ENCODE results near the gene GIPC3. TPM values are rescaled to one million over a fixed set of nuclear protein-coding genes. Genes with fewer than 3 reads are reported as not detected.

The GIPC3 gene
- total RNA-seq = 1 to 10 TPM in 1 of 2 donors, under 1 TPM in 1; 0.59 to 1.2 TPM

- peak; percentile 28 to 39 for ATAC-seq
- H3K27ac Mint-ChIP-seq = no peak within 1 kb of the TSS
- H3K9me3 Mint-ChIP-seq = no peaks in the 10 kb centered on the region
- no peaks in the 10 kb centered on the region for H3K36me3 Mint-ChIP-seq
- no peak for DNase-seq (ENCODE audit: low spot score in 2 of 2)
Observed at GRCh38 chr19:3585301-3586126, at the start of gene GIPC3. Gene GIPC3 (plus strand): TSS chr19:3585478. CDS start chr19:3585598, 120 bp downstream.

DNA sequence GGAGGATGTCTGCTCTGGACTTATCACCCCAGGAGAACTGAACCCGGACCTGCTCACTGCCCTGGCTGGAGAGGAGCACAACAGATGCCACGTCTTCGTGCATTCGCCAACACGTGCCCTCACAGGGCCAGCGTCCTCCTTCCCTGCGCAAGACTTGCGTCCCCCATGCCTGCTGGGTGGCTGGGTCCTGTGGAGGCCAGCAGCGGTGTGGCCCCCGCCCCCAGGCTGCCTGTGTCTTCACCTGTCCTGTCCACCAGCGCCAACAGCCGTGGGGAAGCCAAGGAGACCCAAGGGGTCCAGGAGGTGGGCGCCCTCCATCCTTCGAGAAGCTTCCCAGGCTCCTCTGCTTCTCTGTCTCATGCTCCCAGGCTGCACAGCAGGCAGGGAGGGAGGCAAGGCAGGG is 49.7 kb upstream of the GIPC3 start:
- no peaks in the 10 kb centered on the region for H3K9me3 Mint-ChIP-seq
- H3K27ac Mint-ChIP-seq = no peak overlapping the region
- no peak for DNase-seq (ENCODE audit: low spot score in 2 of 2)
- H3K36me3 Mint-ChIP-seq = peaks cover 0 to 17% of the 10 kb centered on the region in 2 donors
- no peak for ATAC-seq

DNA sequence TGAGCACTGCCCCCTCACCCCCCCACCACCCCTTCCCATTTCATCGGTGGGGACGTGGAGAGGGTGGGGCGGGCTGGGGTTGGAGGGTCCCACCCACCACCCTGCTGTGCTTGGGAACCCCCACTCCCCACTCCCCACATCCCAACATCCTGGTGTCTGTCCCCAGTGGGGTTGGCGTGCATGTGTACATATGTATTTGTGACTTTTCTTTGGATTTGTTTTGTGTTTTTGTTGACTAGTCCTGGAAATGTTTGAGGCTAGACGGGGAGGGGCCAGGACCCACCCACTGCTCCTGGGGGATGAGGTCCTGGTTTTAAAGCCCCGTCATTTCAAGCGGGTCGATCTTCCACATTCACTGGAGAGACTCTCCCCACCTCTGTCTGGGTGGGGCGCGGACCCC is 49.3 kb upstream of the GIPC3 start:
- DNase-seq (ENCODE audit: low spot score in 2 of 2) (no peak), ATAC-seq (no peak)
- Mint-ChIP-seq H3K9me3 (no peaks in the 10 kb centered on the region), H3K27ac (no peak overlapping the region), H3K36me3 (peaks cover 0 to 17% of the 10 kb centered on the region in 2 donors)

GRCh38 chr19:3536429-3537100 is 48.7 kb upstream of the GIPC3 start:
- DNase-seq (ENCODE audit: low spot score in 2 of 2) (no peak), ATAC-seq (no peak)
- peaks cover 0 to 17% of the 10 kb centered on the region in 2 donors for H3K36me3 Mint-ChIP-seq
- H3K9me3 Mint-ChIP-seq = no peaks in the 10 kb centered on the region
- peak overlapping the region in 1 of 2 donors; percentile 77 for H3K27ac Mint-ChIP-seq

DNA sequence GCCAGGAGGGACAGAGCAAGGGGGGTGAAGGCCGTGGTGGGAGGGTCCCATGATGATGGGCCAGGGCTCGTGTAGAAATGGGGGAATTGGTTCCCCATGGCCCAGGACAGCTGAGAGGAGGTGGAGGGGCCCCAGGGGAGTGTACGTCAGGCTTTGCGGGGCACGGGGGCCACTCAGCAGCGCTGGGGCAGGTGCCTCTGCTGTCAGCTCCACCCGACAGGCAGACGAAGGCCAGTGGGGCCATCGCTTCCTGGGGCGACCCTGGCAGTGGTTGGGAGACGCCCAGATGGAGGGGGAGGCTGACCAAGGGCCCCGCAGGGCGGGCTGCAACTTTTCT is 48.2 kb upstream of the GIPC3 start:
- no peaks in the 10 kb centered on the region for H3K9me3 Mint-ChIP-seq
- no peak for ATAC-seq
- H3K27ac Mint-ChIP-seq = peak overlapping the region in 1 of 2 donors; percentile 77
- peaks cover 0 to 17% of the 10 kb centered on the region in 2 donors for H3K36me3 Mint-ChIP-seq
- no peak for DNase-seq (ENCODE audit: low spot score in 2 of 2)

DNA sequence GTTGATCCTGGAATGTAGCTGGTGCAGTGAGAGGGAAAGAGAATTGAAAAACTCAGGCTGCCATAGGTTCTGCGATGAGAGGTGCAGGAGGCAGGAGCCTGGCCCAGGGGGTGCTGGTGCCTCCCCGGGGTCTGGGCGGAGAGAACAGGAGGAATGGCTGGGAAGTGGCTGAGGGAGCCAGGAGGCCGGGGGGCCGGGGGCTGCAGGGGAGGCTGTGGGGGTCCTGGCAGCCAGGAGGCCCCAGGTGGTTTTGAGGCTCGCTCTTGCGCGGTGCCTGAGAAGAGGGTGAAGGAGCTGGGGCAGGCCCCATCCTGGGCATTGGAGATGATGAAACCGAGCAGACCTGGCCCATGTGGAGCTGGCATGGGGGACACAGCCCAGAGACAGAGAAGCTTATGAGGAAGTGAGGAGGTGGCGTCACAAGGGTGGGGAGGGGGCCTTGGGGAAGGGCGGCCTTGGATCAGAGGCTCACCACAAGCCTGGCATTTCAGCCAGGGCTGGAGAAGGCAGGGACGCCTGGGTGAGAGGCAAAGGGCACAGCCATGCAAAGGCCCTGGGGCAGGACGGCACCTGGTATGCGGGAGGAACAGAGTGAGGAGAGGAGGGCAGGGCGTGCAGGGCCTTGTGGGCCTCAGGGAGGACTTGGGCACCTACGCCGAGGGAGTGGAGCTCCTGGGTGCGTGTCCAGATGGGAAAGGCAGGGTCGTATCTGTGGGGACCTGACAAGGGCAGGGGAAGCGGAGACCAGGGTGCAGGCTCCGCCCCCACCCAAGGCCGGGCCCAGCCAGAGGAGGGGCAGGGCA is 47.6 kb upstream of the GIPC3 start:
- peaks cover 0 to 17% of the 10 kb centered on the region in 2 donors for H3K36me3 Mint-ChIP-seq
- no peaks in the 10 kb centered on the region for H3K9me3 Mint-ChIP-seq
- DNase-seq (ENCODE audit: low spot score in 2 of 2) (no peak), ATAC-seq (peak; percentile 9 to 19)
- peak overlapping the region; percentile 77 to 84 for H3K27ac Mint-ChIP-seq

DNA sequence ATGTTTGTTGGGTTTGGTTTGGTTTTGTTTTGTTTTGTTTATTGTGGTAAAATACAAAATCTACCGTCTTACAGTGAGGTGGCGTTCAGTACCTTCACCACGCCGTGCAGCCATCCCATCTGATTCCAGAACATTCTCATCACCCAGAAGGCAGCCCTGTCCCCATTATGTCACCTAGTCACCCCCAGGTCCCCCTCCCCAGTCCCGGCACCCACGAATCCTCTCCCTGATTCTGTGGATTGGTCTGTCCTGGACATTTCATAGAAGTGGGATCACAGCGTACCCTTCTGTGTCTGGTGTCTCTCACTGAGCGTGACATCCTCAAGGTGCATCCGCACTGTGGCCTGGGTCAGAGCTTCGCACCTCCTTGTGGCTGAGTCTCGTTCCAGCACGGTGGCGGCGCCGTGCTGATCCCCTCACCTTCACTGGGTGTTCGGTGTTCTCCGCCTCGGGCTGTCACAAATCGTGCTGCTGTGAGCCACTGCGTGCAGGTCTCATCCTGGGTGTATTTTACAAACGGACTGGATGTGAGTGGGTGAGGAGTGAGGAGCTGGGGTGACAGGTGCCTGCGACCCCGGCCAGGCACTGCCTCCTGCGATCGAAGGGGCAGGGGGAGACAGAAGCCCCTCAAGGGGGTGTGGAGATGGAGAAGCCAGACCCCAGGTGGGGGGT is 46.9 kb upstream of the GIPC3 start:
- H3K27ac Mint-ChIP-seq = peak overlapping the region in 1 of 2 donors; percentile 77
- no peaks in the 10 kb centered on the region for H3K9me3 Mint-ChIP-seq
- H3K36me3 Mint-ChIP-seq = peaks cover 0 to 17% of the 10 kb centered on the region in 2 donors
- DNase-seq (ENCODE audit: low spot score in 2 of 2) = no peak
- no peak for ATAC-seq

DNA sequence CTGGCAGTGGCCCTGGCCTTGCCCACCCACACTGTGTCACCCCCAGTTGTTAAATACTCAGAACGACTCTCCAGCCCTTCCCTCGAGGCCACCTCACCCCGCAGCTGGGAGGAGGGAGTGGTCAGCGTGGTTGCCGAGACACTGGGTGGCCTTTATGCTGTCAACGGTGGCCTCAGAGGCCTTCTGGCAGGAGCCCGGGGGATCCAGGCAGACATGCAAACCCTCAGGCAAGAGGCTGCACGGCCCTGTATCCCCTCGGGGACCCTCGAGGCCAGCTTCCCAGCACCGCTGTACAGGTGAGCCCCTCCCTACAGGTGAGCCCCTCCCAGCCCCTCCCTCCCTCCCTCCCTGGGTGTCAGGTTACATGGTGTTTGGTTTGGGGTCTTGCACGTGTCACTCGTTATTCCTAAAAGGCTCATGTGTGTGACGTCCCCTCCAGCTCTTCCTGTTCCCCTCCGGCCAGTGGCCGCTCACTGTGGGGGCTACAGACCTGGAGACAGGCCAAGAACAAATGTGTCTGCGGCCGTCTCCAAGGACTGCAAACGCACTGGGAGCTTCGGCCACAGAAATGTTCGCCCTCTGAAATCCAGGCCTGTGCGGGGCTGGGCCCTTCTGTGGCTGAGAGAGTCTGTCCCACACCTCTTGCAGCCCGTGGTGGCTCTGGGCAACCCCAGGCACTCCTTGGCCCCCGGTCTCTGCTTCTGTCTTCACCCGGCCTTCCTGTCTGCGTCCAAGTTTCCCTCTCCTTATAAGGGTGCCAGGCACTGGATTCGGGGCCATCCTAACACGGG is 46.1 kb upstream of the GIPC3 start, which contains the start of gene TEKTIP1:
TSS of gene TEKTIP1 (plus strand) at position 210 of the 791 bp plus-strand sequence. CDS start at position 214, 4 bp downstream.
- Mint-ChIP-seq H3K9me3 (no peaks in the 10 kb centered on the region), H3K27ac (peak within 1 kb of the TSS; percentile 36 to 77), H3K36me3 (peaks cover 0 to 17% of the 10 kb centered on the region in 2 donors)
- no peak for DNase-seq (ENCODE audit: low spot score in 2 of 2)
- ATAC-seq = no peak

DNA sequence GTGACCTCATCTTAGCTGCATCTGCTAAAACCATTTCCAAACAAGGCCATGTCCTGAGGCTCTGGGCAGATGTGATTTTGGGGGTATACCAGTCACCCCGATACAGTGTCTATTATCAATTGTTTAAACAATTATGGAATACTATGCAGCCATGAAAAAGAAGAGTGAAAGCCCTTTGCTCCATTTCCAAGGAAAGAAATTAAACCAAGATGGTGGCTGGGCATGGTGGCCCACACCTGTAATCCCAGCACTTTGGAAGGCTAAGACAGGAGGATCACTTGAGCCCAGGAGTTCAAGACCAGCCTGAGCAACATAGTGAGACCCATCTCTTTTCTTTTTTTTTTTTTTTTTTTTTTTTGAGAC is 45.5 kb upstream of the GIPC3 start:
- H3K36me3 Mint-ChIP-seq = peaks cover 0 to 14% of the 10 kb centered on the region in 2 donors
- peak overlapping the region; percentile 36 to 56 for H3K27ac Mint-ChIP-seq
- ATAC-seq (no peak), DNase-seq (ENCODE audit: low spot score in 2 of 2) (no peak)
- no peaks in the 10 kb centered on the region for H3K9me3 Mint-ChIP-seq

DNA sequence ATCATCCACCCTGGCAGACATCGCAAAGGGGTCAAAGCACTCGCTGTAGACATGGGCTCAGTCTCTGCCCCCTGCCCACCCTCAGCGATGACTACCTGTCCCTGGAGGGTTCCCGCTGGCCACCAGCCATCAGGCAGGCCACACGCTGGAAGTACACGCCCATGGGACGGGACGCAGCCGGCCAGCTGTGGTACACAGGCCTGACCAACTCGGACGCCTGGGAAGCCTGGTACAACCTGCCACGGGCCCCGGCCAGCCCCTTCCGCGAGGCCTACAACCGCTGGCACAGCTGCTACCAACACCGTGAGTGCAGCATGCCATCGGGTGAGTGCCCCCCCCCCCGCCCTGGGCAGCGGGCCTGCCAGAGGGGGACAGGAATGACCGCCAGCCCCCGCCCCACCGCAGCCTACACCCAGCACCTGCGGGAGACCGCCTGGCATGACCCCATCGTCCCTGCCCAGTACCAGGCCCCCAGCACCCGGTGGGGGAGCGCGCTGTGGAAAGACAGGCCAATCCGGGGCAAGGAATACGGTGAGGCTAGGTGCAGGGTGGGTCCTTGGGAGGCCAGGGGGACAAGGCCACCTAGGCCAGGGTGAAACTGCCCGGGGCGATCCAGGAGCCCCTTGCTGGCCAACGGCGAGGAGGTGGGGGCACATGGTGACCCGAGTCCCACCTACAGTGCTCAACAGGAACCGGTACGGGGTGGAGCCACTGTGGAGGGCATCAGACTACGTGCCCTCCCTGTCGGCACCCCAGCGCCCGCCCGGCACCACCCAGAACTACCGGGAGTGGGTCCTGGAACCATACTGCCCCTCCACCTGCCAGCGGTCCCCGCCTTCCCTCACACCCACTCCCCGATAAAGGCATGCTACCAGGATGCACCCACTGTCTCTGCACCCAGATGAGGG is 41.9 kb upstream of the GIPC3 start:
- Mint-ChIP-seq H3K27ac (peak overlapping the region in 1 of 2 donors; percentile 44), H3K9me3 (no peaks in the 10 kb centered on the region), H3K36me3 (peaks cover 0 to 8% of the 10 kb centered on the region in 2 donors)
- ATAC-seq (no peak), DNase-seq (ENCODE audit: low spot score in 2 of 2) (no peak)

DNA sequence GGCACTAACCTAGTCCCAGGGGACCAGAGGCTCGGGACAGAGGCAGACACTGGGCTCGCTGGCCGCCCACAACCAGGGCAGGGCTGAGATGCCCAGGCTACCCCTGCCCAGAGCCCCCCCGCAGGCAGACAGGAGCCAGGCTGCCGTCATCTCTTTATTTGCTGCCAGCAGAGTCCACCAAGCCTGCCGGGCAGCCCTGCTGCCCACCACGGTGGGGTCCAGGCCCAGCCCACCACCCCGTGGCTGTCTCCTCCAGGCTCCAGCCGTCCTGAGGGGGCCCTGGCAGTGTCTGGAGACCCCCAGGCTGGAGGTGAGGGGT is 41.3 kb upstream of the GIPC3 start:
- ATAC-seq (no peak), DNase-seq (ENCODE audit: low spot score in 2 of 2) (no peak)
- H3K36me3 Mint-ChIP-seq = peaks cover 0 to 8% of the 10 kb centered on the region in 2 donors
- H3K9me3 Mint-ChIP-seq = no peaks in the 10 kb centered on the region
- H3K27ac Mint-ChIP-seq = peak overlapping the region in 1 of 2 donors; percentile 44

GRCh38 chr19:3544742-3545668 is 40.3 kb upstream of the GIPC3 start:
- DNase-seq (ENCODE audit: low spot score in 2 of 2) = peak; percentile 83 to 96
- Mint-ChIP-seq H3K27ac (peak overlapping the region; percentile 36 to 72), H3K9me3 (no peaks in the 10 kb centered on the region), H3K36me3 (peaks cover 0 to under 1% of the 10 kb centered on the region in 2 donors)
- peak; percentile 70 to 84 for ATAC-seq

DNA sequence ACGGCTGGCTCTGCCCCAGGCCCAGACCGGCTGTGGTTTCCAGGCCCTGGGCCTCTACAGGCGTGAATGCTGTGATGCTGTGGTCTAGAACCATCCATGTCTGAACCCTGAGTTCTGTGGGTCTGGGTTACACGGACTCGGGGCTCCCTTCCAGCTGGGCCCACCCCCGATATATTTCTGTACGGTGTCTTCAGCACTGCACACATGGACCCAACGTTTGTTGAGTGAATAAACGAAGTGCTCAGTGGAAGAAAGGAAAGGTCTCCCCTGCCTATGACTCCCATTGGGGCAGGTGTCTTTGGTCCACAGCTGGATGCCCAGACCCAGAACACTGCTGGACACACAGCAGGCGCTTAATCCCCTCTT is 39.6 kb upstream of the GIPC3 start:
- no peaks in the 10 kb centered on the region for H3K9me3 Mint-ChIP-seq
- no peak for DNase-seq (ENCODE audit: low spot score in 2 of 2)
- no peak for ATAC-seq
- H3K27ac Mint-ChIP-seq = peak overlapping the region; percentile 36 to 72
- no peaks in the 10 kb centered on the region for H3K36me3 Mint-ChIP-seq

DNA sequence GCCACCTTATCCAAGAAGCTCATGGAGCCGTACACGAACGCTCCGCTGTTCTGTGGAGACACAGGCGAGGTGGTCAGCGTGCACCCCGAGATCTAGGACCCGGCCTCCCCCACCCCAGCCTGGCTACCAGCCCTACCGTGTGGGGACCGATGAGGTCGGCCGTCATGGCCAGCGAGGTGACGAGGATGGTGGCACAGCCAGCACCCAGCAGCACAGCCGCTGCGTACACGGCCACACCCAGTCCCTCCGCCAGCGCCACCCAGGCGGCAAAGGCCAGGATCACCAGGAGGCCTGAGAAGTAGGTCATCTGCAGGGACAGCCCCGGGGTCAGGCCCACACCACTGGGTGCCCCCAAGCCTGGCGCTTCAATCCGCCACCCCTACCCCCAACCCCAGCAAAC is 39.2 kb upstream of the GIPC3 start:
- no peaks in the 10 kb centered on the region for H3K36me3 Mint-ChIP-seq

More for the DNA sequence above, 39.2 kb upstream of the GIPC3 start:
- no peaks in the 10 kb centered on the region for H3K9me3 Mint-ChIP-seq
- DNase-seq (ENCODE audit: low spot score in 2 of 2) = no peak
- peak overlapping the region in 1 of 2 donors; percentile 41 for H3K27ac Mint-ChIP-seq
- ATAC-seq = no peak

Measured in activated naive CD4-positive, alpha-beta T cell treated with anti-CD3 and anti-CD28 coated beads, Interleukin-2, amount 50 U/mL, for 72 hours (primary cell).